ENCODE results near the gene MXD1.
A peak's percentile ranks its signal among the peaks of the same experiment; 100 is the strongest.
"Not testable (repeated sequence)": the region's sequence is repeated elsewhere in the genome, so short reads cannot be mapped to it uniquely, and the experiment has no call there.

Gene MXD1

GRCh38 chr2:69914950-69915945, at the start of gene MXD1:
TSS of gene MXD1 (plus strand) at chr2:69915109. CDS start at chr2:69915331, 222 bp downstream.
- DNase-seq (ENCODE audit: low read depth), result no peak

- DNase-seq (ENCODE audit: low read depth), result no peak
Observed at GRCh38 chr2:69888451-69888850, 26.5 kb upstream of the MXD1 start.

GRCh38 chr2:69889302-69889701, 25.6 kb upstream of the MXD1 start:
- no peak for DNase-seq (ENCODE audit: low read depth)

- DNase-seq (ENCODE audit: low read depth), result no peak
Observed at GRCh38 chr2:69890881-69891280, 24.0 kb upstream of the MXD1 start.

- not testable (repeated sequence) for DNase-seq (ENCODE audit: low read depth)
Observed at GRCh38 chr2:69892838-69893424, 22.0 kb upstream of the MXD1 start.

GRCh38 chr2:69893684-69894551, 21.0 kb upstream of the MXD1 start, which contains the start of gene SNRNP27:
TSS of gene SNRNP27 (plus strand) at chr2:69893956. CDS start at chr2:69893985, 29 bp downstream.
- peak; percentile 76 for DNase-seq (ENCODE audit: low read depth)

GRCh38 chr2:69894737-69895136, 20.2 kb upstream of the MXD1 start:
- not testable (repeated sequence) for DNase-seq (ENCODE audit: low read depth)

- no peak for DNase-seq (ENCODE audit: low read depth)
Observed at GRCh38 chr2:69902213-69902922, 12.5 kb upstream of the MXD1 start.

GRCh38 chr2:69907216-69907615, 7.7 kb upstream of the MXD1 start:
- no peak for DNase-seq (ENCODE audit: low read depth)

- peak; percentile 51 for DNase-seq (ENCODE audit: low read depth)
Observed at GRCh38 chr2:69911985-69912563, 2.8 kb upstream of the MXD1 start.

- peak; percentile 100 for DNase-seq (ENCODE audit: low read depth)
Observed at GRCh38 chr2:69914164-69914949, 552 bp upstream of the MXD1 start.

GRCh38 chr2:69916106-69916505, 1.2 kb downstream of the MXD1 start:
- no peak for DNase-seq (ENCODE audit: low read depth)

GRCh38 chr2:69917852-69918251, 2.9 kb downstream of the MXD1 start:
- peak; percentile 90 for DNase-seq (ENCODE audit: low read depth)

- no peak for DNase-seq (ENCODE audit: low read depth)
Observed at GRCh38 chr2:69918401-69918800, 3.5 kb downstream of the MXD1 start.

GRCh38 chr2:69923116-69923515, 8.2 kb downstream of the MXD1 start:
- DNase-seq (ENCODE audit: low read depth), result no peak

- DNase-seq (ENCODE audit: low read depth), result peak; percentile 91
Observed at GRCh38 chr2:69926849-69927515, 12.1 kb downstream of the MXD1 start.

GRCh38 chr2:69931832-69932595, 17.1 kb downstream of the MXD1 start:
- no peak for DNase-seq (ENCODE audit: low read depth)

- DNase-seq (ENCODE audit: low read depth), result no peak
Observed at GRCh38 chr2:69932596-69932922, 17.6 kb downstream of the MXD1 start.

- DNase-seq (ENCODE audit: low read depth), result no peak
Observed at GRCh38 chr2:69933254-69933828, 18.4 kb downstream of the MXD1 start.

Measured in amniotic epithelial cell (primary cell).